BJ (cell line): ENCODE data around the gene AGAP1. TPM values are rescaled to one million over a fixed set of nuclear protein-coding genes. Genes with fewer than 3 reads are reported as not detected.

Experiments used
- CTCF ChIA-PET: fragments of 350-600 bp; formaldehyde crosslinking; extraction: SDS; loops from one replicate; lab custom pipeline; 2021; ENCODE audit warnings: antibody characterized with exemption, inconsistent platforms; lab: Yijun Ruan, JAX
- POLR2A ChIA-PET: fragments of 300-600 bp; sonication (Branson Sonifier 250); formaldehyde crosslinking; extraction: SDS; loops from one replicate; lab custom pipeline; 2021; ENCODE audit warnings: antibody characterized with exemption; lab: Charles Lee
- DNase-seq: peaks from one replicate; pipeline ENCODE4 v3.0.0-alpha.2; 2011; ENCODE audit warnings: low read depth
- H3K27me3 ChIP-seq: 2 replicates; pipeline ENCODE4 v1.6.0; 2011; ENCODE audit warnings: low read length; ENCODE audit not compliant: control insufficient read depth, insufficient read depth
- H3K36me3 ChIP-seq: 2 replicates; pipeline ENCODE4 v1.5.1; 2011; ENCODE audit warnings: low read length; ENCODE audit not compliant: control insufficient read depth, insufficient read depth
- H3K4me3 ChIP-seq: 2 replicates; pipeline ENCODE4 v1.5.1; 2011; ENCODE audit warnings: low read depth, mild to moderate bottlenecking, control low read depth, low read length
- CTCF ChIP-seq: IDR thresholded peaks from 2 replicates; pipeline ENCODE4 v1.5.1; 2011; ENCODE audit warnings: low read depth, mild to moderate bottlenecking, control low read depth, inconsistent platforms, low read length, moderate library complexity; ENCODE audit not compliant: insufficient read depth
- polyA plus RNA-seq: library from polyadenylated mRNA; depleted of rRNA; stranded (reverse); fragments of >200 nt; gene quantifications from 2 replicates; pipeline ENCODE4 v1.2.3, GENCODE V29; 2011

AGAP1 gene
- polyA plus RNA-seq, 1 experiment: 14.9 TPM

- H3K27me3 ChIP-seq: no peaks in the 10 kb centered on the region
- ChIA-PET POLR2A (no interaction called here), CTCF (interaction anchor here (0.6 to 6.2 kb wide), 6 partner anchors 10 to 397 kb away, joined by 3 to 198 read pairs (median 6); no protein-coding TSS in a partner anchor)
- DNase-seq: no peak
- no peak for TF ChIP-seq CTCF
- H3K36me3 ChIP-seq: no peaks in the 10 kb centered on the region
- no peak overlapping the region for H3K4me3 ChIP-seq
These were observed 287.9 kb downstream of the AGAP1 start for GRCh38 chr2:235781775-235782174.

DNA sequence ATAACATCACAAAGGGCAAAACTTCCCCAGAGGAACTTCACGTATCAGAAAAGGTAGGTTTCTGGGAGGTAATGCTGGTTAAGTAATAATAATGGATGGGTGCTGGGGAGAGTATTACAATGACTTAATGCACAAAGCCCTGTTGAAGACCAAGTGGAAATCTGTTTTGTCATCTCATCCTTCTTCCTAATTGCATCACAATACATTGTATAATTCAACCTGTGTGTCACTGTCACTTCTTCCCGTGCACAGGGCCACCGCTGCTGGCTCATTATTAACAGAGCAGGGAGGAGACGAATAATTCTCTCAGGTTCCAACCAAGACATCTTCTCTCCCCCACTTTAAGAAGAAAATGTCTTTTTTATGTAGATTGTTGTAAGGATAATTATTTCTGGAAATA lies 290.9 kb downstream of the AGAP1 start:
- CTCF ChIA-PET: interaction anchor here (3.2 kb wide), 1 partner anchor 396 kb away, joined by 13 read pairs; no protein-coding TSS in a partner anchor

DNA sequence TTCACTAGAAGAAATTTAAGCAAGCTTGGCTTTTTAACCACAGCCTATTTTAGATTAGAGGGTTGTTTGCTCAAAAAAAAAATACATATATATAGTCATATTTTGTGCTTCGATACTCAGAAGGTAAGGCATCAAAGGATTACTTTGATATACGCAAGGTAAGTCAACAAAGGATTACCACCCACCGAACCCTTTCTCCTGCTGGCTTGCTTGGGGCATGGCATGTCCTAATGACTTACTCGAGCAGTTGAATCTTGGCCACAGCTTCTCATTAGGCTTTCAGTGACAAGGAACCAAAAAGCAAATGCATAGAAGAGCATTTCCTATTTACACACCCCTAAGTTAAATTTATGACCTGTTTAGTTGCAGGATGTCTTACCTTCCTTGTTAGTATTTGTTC lies 295.7 kb downstream of the AGAP1 start:
- Histone ChIP-seq H3K4me3 (no peak overlapping the region), H3K27me3 (no peaks in the 10 kb centered on the region), H3K36me3 (no peaks in the 10 kb centered on the region)
- no peak for TF ChIP-seq CTCF
- DNase-seq: no peak
- ChIA-PET POLR2A (no interaction called here), CTCF (interaction anchor here (1.2 to 7.9 kb wide), 3 partner anchors 10 to 392 kb away, joined by 3 to 64 read pairs (median 4); no protein-coding TSS in a partner anchor)

More for the DNA sequence above, 290.9 kb downstream of the AGAP1 start:
- no peak for DNase-seq
- TF ChIP-seq CTCF: no peak
- POLR2A ChIA-PET: no interaction called here
- Histone ChIP-seq H3K27me3 (no peaks in the 10 kb centered on the region), H3K4me3 (no peak overlapping the region), H3K36me3 (no peaks in the 10 kb centered on the region)

DNA sequence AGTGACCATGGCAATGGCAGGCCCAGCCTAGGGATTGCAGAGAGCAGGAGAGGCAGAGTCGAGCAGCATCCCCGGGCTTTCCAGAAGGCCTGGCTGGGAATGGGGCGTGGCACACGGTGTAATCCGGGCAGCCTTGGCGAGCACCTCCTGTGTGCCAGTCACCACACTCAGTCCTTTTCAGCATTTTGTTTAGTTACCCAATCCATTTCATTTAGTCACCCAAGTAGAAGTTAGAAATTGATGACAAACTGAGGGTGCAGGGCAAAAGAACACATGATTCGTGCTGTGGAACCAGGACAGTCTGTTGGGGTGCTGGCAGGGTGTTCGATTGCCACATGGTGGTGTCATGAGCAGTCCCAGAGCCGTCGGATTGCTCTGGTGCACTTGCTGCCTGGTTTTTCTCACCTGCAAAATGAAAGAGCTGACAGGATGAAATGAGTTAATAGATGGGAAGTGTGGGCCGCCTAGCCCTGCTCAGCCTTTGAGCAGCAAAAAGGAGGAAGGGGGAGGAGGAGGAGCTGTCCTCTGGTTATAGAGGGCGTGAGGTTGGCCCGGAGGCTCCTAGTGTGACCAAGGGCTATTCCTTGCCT lies 299.4 kb downstream of the AGAP1 start:
- no peak overlapping the region for H3K4me3 ChIP-seq
- peak; percentile 29; the same call in 1 of the 2 replicates for TF ChIP-seq CTCF
- no peak for DNase-seq
- no peaks in the 10 kb centered on the region for H3K27me3 ChIP-seq
- ChIA-PET POLR2A (no interaction called here), CTCF (interaction anchor here (0.7 to 7.9 kb wide), 7 partner anchors 9 to 389 kb away, joined by 3 to 64 read pairs (median 4); no protein-coding TSS in a partner anchor)
- H3K36me3 ChIP-seq: no peaks in the 10 kb centered on the region

DNA sequence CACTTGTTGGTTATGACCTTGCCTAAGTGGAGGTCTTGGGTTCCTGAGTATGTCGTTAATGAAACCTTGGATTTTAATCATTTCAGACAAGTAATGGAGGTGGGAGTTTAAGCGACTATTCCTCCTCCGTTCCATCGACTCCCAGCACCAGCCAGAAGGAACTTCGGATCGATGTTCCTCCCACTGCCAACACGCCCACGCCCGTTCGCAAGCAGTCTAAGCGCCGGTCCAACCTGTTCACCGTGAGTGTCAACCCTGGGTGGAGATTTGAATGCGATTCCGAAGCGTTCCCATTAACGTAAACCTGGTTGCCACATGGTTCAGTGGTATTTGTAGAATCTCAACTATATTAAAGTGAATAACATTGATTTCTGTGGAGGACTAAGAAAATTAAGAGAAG lies 305.4 kb downstream of the AGAP1 start:
- Histone ChIP-seq H3K27me3 (no peaks in the 10 kb centered on the region), H3K4me3 (no peak overlapping the region), H3K36me3 (peaks cover 1% of the 10 kb centered on the region)
- DNase-seq: no peak
- CTCF ChIA-PET: interaction anchor here (0.7 kb wide), 1 partner anchor 20 kb away, joined by 5 read pairs; no protein-coding TSS in a partner anchor
- TF ChIP-seq CTCF: no peak
- POLR2A ChIA-PET: no interaction called here
